ENCODE measurements around the gene IL17C.

Gene IL17C

GRCh38 chr16:88649195-88649923, 11.0 kb downstream of the IL17C start:
- TF ChIP-seq CTCF (IDR thresholded peaks at IDR 0.05; ENCODE audit: extremely low read depth, missing control alignments): no peak
- DNase-seq (ENCODE audit: low spot score): no peak

- TF ChIP-seq CTCF (IDR thresholded peaks at IDR 0.05; ENCODE audit: extremely low read depth, missing control alignments): no peak
- DNase-seq (ENCODE audit: low spot score): peak; percentile 74
Measured at GRCh38 chr16:88649924-88650748, 11.8 kb downstream of the IL17C start.

GRCh38 chr16:88650749-88651275, 12.4 kb downstream of the IL17C start, which contains the start of gene CYBA:
Gene CYBA, minus strand, starts transcription at chr16:88651053. Its CDS starts 40 bp downstream, at chr16:88651013.
- no peak for TF ChIP-seq CTCF (IDR thresholded peaks at IDR 0.05; ENCODE audit: extremely low read depth, missing control alignments)
- DNase-seq (ENCODE audit: low spot score): peak; percentile 99

- no peak for TF ChIP-seq CTCF (IDR thresholded peaks at IDR 0.05; ENCODE audit: extremely low read depth, missing control alignments)
- DNase-seq (ENCODE audit: low spot score): peak; percentile 96
Measured at GRCh38 chr16:88651276-88651988, 13.1 kb downstream of the IL17C start.

GRCh38 chr16:88651989-88652761, 13.8 kb downstream of the IL17C start:
- TF ChIP-seq CTCF (IDR thresholded peaks at IDR 0.05; ENCODE audit: extremely low read depth, missing control alignments): no peak

GRCh38 chr16:88652762-88653063, 14.3 kb downstream of the IL17C start:
- TF ChIP-seq CTCF (IDR thresholded peaks at IDR 0.05; ENCODE audit: extremely low read depth, missing control alignments): no peak
- DNase-seq (ENCODE audit: low spot score): no peak

More at GRCh38 chr16:88651989-88652761, 13.8 kb downstream of the IL17C start:
- DNase-seq (ENCODE audit: low spot score): no peak
